Smooth muscle cell of trachea (primary cell): ENCODE measurements around the gene RASSF6. TPM values are rescaled to one million over a fixed set of nuclear protein-coding genes. Genes with fewer than 3 reads are reported as not detected.

Experiments
- total RNA-seq: library from RNA; depleted of rRNA; stranded (reverse); fragments of >200 nt; gene quantifications from 2 replicates; pipeline ENCODE4 v1.2.1, GENCODE V29; 2014

The RASSF6 gene, protein sequence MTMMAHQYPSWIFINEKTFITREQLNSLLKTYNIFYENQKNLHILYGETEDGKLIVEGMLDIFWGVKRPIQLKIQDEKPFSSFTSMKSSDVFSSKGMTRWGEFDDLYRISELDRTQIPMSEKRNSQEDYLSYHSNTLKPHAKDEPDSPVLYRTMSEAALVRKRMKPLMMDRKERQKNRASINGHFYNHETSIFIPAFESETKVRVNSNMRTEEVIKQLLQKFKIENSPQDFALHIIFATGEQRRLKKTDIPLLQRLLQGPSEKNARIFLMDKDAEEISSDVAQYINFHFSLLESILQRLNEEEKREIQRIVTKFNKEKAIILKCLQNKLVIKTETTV
- total RNA-seq, result under 0.01 TPM in 2 replicates

DNA sequence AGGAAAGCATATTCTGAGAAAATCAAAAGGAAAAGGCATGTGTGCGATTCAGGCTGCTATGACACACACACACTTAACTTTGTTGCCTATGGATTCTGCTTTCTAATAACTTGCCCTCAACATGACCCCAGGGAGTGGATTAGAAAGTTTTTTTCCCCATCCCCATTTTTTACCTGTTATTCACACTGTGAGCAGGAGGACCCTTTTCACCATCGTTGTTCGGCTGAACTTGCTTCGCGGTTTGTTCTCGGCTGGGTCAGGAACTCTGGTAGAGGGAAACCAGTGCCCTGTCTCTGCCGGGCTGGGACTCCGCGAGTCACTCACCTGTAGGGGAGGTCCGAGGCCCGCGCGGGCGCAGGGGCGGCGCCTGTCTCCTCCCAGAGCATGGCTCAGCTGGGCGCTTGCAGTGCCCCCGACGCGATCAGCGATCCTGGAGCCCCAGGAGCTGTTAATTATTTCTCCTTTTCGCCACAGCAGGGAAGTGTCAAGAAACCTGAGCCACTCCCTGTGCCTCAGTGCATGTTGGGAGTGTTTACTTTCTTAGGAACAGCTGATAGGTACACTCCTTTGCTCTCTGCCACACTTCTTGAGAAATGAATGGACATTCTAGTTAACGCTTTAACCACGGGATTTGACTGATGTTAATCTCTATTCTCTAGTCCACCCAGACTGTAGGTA is at the start of gene RASSF6:
Gene RASSF6, minus strand, starts transcription at position 322 of the 678 bp plus-strand sequence. CDS start 8,641 bp downstream, outside the sequence.

Other genes with a start within 250 kb of the RASSF6 start
- 0.33 TPM in 1 of 2 replicates, not detected in the other for gene ALB, start 216.1 kb downstream of the RASSF6 start, total RNA-seq
- 0.15 and 0.66 TPM in 2 replicates for gene AFP, start 184.2 kb downstream of the RASSF6 start, total RNA-seq
- not detected in 2 replicates for gene AFM, start 138.7 kb downstream of the RASSF6 start, total RNA-seq
- 0.58 and 6.3 TPM in 2 replicates for gene CXCL8, start 120.1 kb upstream of the RASSF6 start, total RNA-seq
- gene CXCL6, start 216.2 kb upstream of the RASSF6 start, total RNA-seq, result 1.5 and 3.5 TPM in 2 replicates
- gene PF4V1, start 232.9 kb upstream of the RASSF6 start, total RNA-seq, result 0.58 and 0.66 TPM in 2 replicates
- gene CXCL1, start 249.0 kb upstream of the RASSF6 start, total RNA-seq, result 3.1 and 16.4 TPM in 2 replicates